ENCODE results near the gene ARF1. TPM values are rescaled to one million over a fixed set of nuclear protein-coding genes. Genes with fewer than 3 reads are reported as not detected.

ARF1 gene
- total RNA-seq, 2 experiments from 2014 or later: 163 to 322 TPM

DNA sequence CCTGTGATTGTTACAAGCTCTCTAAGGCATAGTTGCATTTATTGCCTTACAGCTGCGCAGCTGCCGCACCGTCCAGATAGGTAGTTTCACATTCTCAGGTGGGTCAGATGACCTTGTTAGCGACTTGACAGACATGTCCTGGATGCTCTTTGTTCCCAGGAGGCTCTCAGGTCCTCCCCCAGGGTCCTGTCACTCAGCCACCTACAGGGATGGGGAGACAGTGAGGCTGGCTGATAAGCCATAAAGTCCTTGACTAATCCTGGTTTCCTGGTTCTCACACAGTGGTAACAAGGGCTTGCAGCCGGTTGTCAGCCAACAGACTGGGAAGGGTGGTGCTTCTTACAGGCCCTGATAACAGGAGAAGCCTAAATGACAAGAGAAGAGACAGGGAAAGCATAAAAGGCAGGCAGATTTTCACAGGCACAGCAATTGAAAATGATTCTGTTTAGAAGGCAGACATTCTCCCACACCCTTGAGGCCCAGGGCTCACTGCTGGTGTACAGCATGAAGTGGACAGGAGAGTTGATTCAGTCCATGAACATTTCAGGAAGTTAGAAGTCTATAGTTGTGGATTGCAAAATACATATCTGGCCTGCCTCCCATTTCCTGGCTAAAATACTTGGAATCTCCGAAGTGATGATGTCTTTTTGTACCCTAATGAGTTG is 2.9 kb downstream of the ARF1 start:
- no peaks in the 10 kb centered on the region for H3K9me2 ChIP-seq (ENCODE audit: insufficient read depth, low read length)
- DNase-seq (ENCODE audit: low spot score): no peak
- intact Hi-C loops (cut with micrococcal nuclease; ENCODE audit: unreplicated experiment): no loop called here
- peak overlapping the region; percentile 84 for H3K4me3 ChIP-seq (ENCODE audit: low read depth, low read length, poor library complexity, severe bottlenecking)
- no peak overlapping the region for H2AFZ ChIP-seq (ENCODE audit: low read length)
- POLR2A ChIA-PET: no interaction called here
- H4K20me1 ChIP-seq (ENCODE audit: insufficient read depth, low read length): peaks cover 68% of the 10 kb centered on the region
- H3K27ac ChIP-seq (ENCODE audit: low read depth, low read length, poor library complexity, severe bottlenecking): no peak overlapping the region
- no peaks in the 10 kb centered on the region for H3K9me3 ChIP-seq (ENCODE audit: low read length)
- H3K4me1 ChIP-seq (ENCODE audit: insufficient read depth, low read length, poor library complexity, severe bottlenecking): peaks cover 60% of the 10 kb centered on the region
- CTCF ChIA-PET (ENCODE audit: unreplicated experiment): no interaction called here
- H3K79me2 ChIP-seq (ENCODE audit: insufficient read depth, low read depth, low read length): peaks cover 99% of the 10 kb centered on the region
- BruUV-seq (replicated peaks): no TSS peak
- H3K4me2 ChIP-seq (ENCODE audit: low read length): peak overlapping the region; percentile 100
- TF ChIP-seq, protein P1, sequence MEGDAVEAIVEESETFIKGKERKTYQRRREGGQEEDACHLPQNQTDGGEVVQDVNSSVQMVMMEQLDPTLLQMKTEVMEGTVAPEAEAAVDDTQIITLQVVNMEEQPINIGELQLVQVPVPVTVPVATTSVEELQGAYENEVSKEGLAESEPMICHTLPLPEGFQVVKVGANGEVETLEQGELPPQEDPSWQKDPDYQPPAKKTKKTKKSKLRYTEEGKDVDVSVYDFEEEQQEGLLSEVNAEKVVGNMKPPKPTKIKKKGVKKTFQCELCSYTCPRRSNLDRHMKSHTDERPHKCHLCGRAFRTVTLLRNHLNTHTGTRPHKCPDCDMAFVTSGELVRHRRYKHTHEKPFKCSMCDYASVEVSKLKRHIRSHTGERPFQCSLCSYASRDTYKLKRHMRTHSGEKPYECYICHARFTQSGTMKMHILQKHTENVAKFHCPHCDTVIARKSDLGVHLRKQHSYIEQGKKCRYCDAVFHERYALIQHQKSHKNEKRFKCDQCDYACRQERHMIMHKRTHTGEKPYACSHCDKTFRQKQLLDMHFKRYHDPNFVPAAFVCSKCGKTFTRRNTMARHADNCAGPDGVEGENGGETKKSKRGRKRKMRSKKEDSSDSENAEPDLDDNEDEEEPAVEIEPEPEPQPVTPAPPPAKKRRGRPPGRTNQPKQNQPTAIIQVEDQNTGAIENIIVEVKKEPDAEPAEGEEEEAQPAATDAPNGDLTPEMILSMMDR (conservative IDR thresholded peaks at IDR 0.05; ENCODE audit: low read length): no peak
- TF ChIP-seq EZH2phosphoT487 (IDR thresholded peaks at IDR 0.05; ENCODE audit: borderline replicate concordance, low read depth, low read length): no peak
- peaks cover 69% of the 10 kb centered on the region for H3K36me3 ChIP-seq (ENCODE audit: insufficient read depth, low read length)

DNA sequence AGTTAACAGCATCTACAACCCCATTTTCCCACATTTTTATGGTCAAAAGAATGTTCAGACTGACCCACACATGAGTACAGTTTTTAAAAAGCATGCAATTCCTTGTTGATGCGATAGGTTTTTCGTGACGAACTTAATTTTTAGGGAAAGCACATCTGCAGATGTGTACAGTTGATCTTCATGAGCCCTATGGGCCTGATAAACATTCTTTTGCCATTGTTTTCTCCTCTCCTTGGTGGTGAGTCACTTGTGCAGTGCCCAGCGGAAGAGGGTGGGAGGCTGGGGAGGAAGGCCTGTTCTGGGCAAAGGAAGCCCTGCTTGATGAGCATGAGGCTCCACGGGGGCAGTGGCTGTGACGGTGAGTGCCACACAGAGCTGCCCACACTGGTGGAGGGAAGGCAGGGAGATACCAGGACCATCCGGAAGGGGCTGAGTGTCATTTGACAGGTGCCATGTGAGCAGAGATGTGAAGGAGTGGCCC is 5.3 kb downstream of the ARF1 start:
- Histone ChIP-seq H3K4me3 (ENCODE audit: low read depth, low read length, poor library complexity, severe bottlenecking) (no peak overlapping the region), H2AFZ (ENCODE audit: low read length) (no peak overlapping the region), H3K4me2 (ENCODE audit: low read length) (peak overlapping the region; percentile 48; the same call in 1 of the 2 replicates), H3K9me3 (ENCODE audit: low read length) (peaks cover 6% of the 10 kb centered on the region; the same call in 1 of the 2 replicates), H3K9me2 (ENCODE audit: insufficient read depth, low read length) (no peaks in the 10 kb centered on the region), H3K79me2 (ENCODE audit: insufficient read depth, low read depth, low read length) (peaks cover 100% of the 10 kb centered on the region), H3K27ac (ENCODE audit: low read depth, low read length, poor library complexity, severe bottlenecking) (no peak overlapping the region), H3K4me1 (ENCODE audit: insufficient read depth, low read length, poor library complexity, severe bottlenecking) (peaks cover 64% of the 10 kb centered on the region), H3K36me3 (ENCODE audit: insufficient read depth, low read length) (peaks cover 93% of the 10 kb centered on the region), H4K20me1 (ENCODE audit: insufficient read depth, low read length) (peaks cover 80% of the 10 kb centered on the region)
- no peak for DNase-seq (ENCODE audit: low spot score)
- ChIA-PET POLR2A (interaction anchor here (0.9 kb wide), 1 partner anchor 12 kb away, joined by 5 read pairs; no protein-coding TSS in a partner anchor), CTCF (ENCODE audit: unreplicated experiment) (no interaction called here)
- no peak for TF ChIP-seq EZH2phosphoT487 (IDR thresholded peaks at IDR 0.05; ENCODE audit: borderline replicate concordance, low read depth, low read length)
- TF ChIP-seq, protein P1 (conservative IDR thresholded peaks at IDR 0.05; ENCODE audit: low read length): no peak
- no TSS peak for BruUV-seq (replicated peaks)
- intact Hi-C loops (cut with micrococcal nuclease; ENCODE audit: unreplicated experiment): no loop called here

All from OCI-LY7 (cell line).